HCT116 (cell line): ENCODE measurements around the gene CEACAM3. TPM values are rescaled to one million over a fixed set of nuclear protein-coding genes. Genes with fewer than 3 reads are reported as not detected.
"Not testable (repeated sequence)": the region's sequence is repeated elsewhere in the genome, so short reads cannot be mapped to it uniquely, and the experiment has no call there.

Experiments used
- ATAC-seq: fragments of 200-7000 bp; cut with Tn5 transposase; 2 replicates; pipeline ENCODE4 v1.9.1; 2020; ENCODE audit warnings: mild to moderate bottlenecking, moderate library complexity
- BruUV-seq: library from RNA; stranded (reverse); fragments of 400-500 nt; replicated peaks from 2 replicates; lab custom pipeline; 2021; lab: Mats Ljungman, UMichigan
- CTCF ChIA-PET: fragments of 300-600 bp; sonication (Branson Sonifier 250); formaldehyde crosslinking; loops from one replicate; lab custom pipeline; 2021; ENCODE audit warnings: antibody characterized with exemption; lab: Charles Lee
- POLR2A ChIA-PET: fragments of 300-600, 350-600 bp; sonication (Branson Sonifier 250); formaldehyde crosslinking; loops from one replicate; lab custom pipeline; 2021; ENCODE audit warnings: antibody characterized with exemption; lab: Charles Lee
- RAD21 ChIA-PET, 2 experiments: fragments of 300-600 bp; sonication (Branson Sonifier 250); formaldehyde crosslinking; loops; one replicate each; lab custom pipeline; 2023; ENCODE audit warnings: low total read pairs in 2 of 2; ENCODE audit not compliant: uncharacterized antibody in 2 of 2, unreplicated experiment in 2 of 2, low non-redundant PET in 1 of 2; lab: Charles Lee
- DNase-seq: peaks from one replicate; pipeline ENCODE4 v3.0.0-alpha.2; 2010; ENCODE audit warnings: low read depth, low spot score
- H2AFZ ChIP-seq: fragments of 200-600 bp; shearing (Covaris generic), sonication (generic); 2 replicates; pipeline ENCODE4 v1.6.1; 2017; ENCODE audit warnings: low read depth, mixed run types, mixed read lengths, antibody characterized with exemption, low read length; ENCODE audit not compliant: poor library complexity, severe bottlenecking
- H3K27ac ChIP-seq: 2 replicates; pipeline ENCODE4 v1.5.1; 2012; ENCODE audit warnings: low read depth, low read length
- H3K27me3 ChIP-seq: fragments of 200-600 bp; sonication (generic); 2 replicates; pipeline ENCODE4 v1.6.1; 2016; ENCODE audit warnings: mixed run types, low read length, mixed read lengths; ENCODE audit not compliant: insufficient read depth
- H3K36me3 ChIP-seq, 2 experiments: fragments of 200-500 bp in 1 of 2; fragments of 200-600 bp in 1 of 2; sonication (Bioruptor generic) in 1 of 2; sonication (generic) in 1 of 2; 2 replicates each; pipeline versions ENCODE4 v1.5.1 to v1.6.1; 2014 to 2016; ENCODE audit warnings: low read length in 2 of 2, inconsistent platforms in 1 of 2, mixed read lengths in 1 of 2, mixed run types in 1 of 2; ENCODE audit not compliant: insufficient read depth in 2 of 2, control insufficient read depth in 1 of 2
- H3K4me1 ChIP-seq, 2 experiments: fragments of 200-600 bp in 1 of 2; sonication (generic) in 1 of 2; 2 replicates each; pipeline versions ENCODE4 v1.5.1 to v1.6.1; 2012 to 2017; ENCODE audit warnings: low read length in 2 of 2, inconsistent platforms in 1 of 2, mild to moderate bottlenecking in 1 of 2, mixed read lengths in 1 of 2, mixed run types in 1 of 2, moderate library complexity in 1 of 2; ENCODE audit not compliant: insufficient read depth in 2 of 2, control insufficient read depth in 1 of 2
- H3K4me2 ChIP-seq: fragments of 200-600 bp; sonication (generic); 2 replicates; pipeline ENCODE4 v1.6.1; 2017; ENCODE audit warnings: mixed run types, low read length, mixed read lengths
- H3K4me3 ChIP-seq, 2 experiments: fragments of 200-600 bp in 1 of 2; sonication (generic) in 1 of 2; replicated peaks in 1 of 2; 2 replicates each; pipeline ENCODE4 v1.5.1; 2011 to 2016; ENCODE audit warnings: low read length in 2 of 2, control low read depth in 1 of 2, low read depth in 1 of 2, mild to moderate bottlenecking in 1 of 2, mixed read lengths in 1 of 2, mixed run types in 1 of 2
- H3K79me2 ChIP-seq: fragments of 200-600 bp; sonication (generic); 2 replicates; pipeline ENCODE4 v1.6.1; 2017; ENCODE audit warnings: mild to moderate bottlenecking, mixed run types, low read length, moderate library complexity, mixed read lengths; ENCODE audit not compliant: insufficient read depth
- H3K9ac ChIP-seq: fragments of 200-600 bp; sonication (generic); 2 replicates; pipeline ENCODE4 v1.6.1; 2016; ENCODE audit warnings: low read length, mixed read lengths
- H3K9me2 ChIP-seq: fragments of 200-600 bp; sonication (generic), shearing (Covaris generic); 2 replicates; pipeline ENCODE4 v1.6.1; 2017; ENCODE audit warnings: mixed run types, mild to moderate bottlenecking, moderate library complexity; ENCODE audit not compliant: insufficient read depth
- H3K9me3 ChIP-seq, 2 experiments: fragments of 200-500 bp in 1 of 2; fragments of 200-600 bp in 1 of 2; sonication (Bioruptor generic) in 1 of 2; sonication (generic) in 1 of 2; 2 replicates each; pipeline ENCODE4 v1.6.1; 2014 to 2017; ENCODE audit warnings: low read length in 2 of 2, mixed read lengths in 2 of 2, inconsistent platforms in 1 of 2, low read depth in 1 of 2, mild to moderate bottlenecking in 1 of 2, mixed run types in 1 of 2, moderate library complexity in 1 of 2; ENCODE audit not compliant: control insufficient read depth in 1 of 2, insufficient read depth in 1 of 2
- H4K20me1 ChIP-seq: fragments of 200-600 bp; sonication (generic), shearing (Covaris generic); 2 replicates; pipeline ENCODE4 v1.6.1; 2017; ENCODE audit warnings: mixed run types, mild to moderate bottlenecking, moderate library complexity; ENCODE audit not compliant: insufficient read depth
- CEBPB ChIP-seq: IDR thresholded peaks from 2 replicates; pipeline ENCODE4 v1.6.1; 2012; ENCODE audit warnings: low read depth
- EZH2 ChIP-seq: fragments of 200-600 bp; sonication (generic); IDR thresholded peaks from 2 replicates; pipeline ENCODE4 v1.6.1; 2017; ENCODE audit warnings: antibody characterized with exemption, mixed run types
- EZH2phosphoT487 ChIP-seq: fragments of 200-600 bp; IDR thresholded peaks from 2 replicates; pipeline ENCODE4 v1.6.1; 2018; ENCODE audit warnings: antibody characterized with exemption, borderline replicate concordance
- REST ChIP-seq: IDR thresholded peaks from 2 replicates; pipeline ENCODE4 v1.6.1; 2012; ENCODE audit warnings: low read depth
- SRF ChIP-seq: IDR thresholded peaks from 2 replicates; pipeline ENCODE4 v1.6.1; 2012; ENCODE audit warnings: low read depth
- ZFX ChIP-seq: fragments of 450-650 bp; IDR thresholded peaks from 2 replicates; pipeline ENCODE4 v1.6.1; 2017
- intact Hi-C: fragments of 100-400 bp; cut with micrococcal nuclease; formaldehyde crosslinking; loops from 2 replicates; pipeline ENCODE4 v1.10.0; 2022
- total RNA-seq: library from RNA; stranded (reverse); gene quantifications from one replicate; pipeline ENCODE4 v1.2.1, GENCODE V29; 2021; ENCODE audit not compliant: unreplicated experiment
- TF ChIP-seq, protein P1 (sequence below), 3 experiments: fragments of 200-600 bp in 1 of 3; sonication (generic) in 1 of 3; IDR thresholded peaks in 2 of 3; conservative IDR thresholded peaks in 1 of 3; 2 replicates each; pipeline ENCODE4 v1.5.1; 2012 to 2017; ENCODE audit warnings: low read depth in 2 of 3, low read length in 2 of 3, antibody characterized with exemption in 1 of 3, borderline replicate concordance in 1 of 3, control low read depth in 1 of 3, mild to moderate bottlenecking in 1 of 3, mixed read lengths in 1 of 3, mixed run types in 1 of 3, moderate library complexity in 1 of 3; ENCODE audit not compliant: insufficient read depth in 1 of 3
- TF ChIP-seq, protein P2 (sequence below): IDR thresholded peaks from 2 replicates; pipeline ENCODE4 v1.6.1; 2012

CEACAM3 gene
- total RNA-seq, 1 experiment from 2014 or later, result not detected

DNA sequence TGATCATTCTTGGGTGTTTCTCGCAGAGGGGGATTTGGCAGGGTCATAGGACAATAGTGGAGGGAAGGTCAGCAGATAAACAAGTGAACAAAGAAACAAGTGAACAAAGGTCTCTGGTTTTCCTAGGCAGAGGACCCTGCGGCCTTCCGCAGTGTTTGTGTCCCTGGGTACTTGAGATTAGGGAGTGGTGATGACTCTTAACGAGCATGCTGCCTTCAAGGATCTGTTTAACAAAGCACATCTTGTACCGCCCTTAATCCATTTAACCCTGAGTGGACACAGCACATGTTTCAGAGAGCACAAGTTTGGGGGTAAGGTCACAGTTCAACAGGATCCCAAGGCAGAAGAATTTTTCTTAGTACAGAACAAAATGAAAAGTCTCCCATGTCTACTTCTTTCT is 28.3 kb upstream of the CEACAM3 start:
- H3K9ac ChIP-seq, H3K9me2 ChIP-seq, ATAC-seq, H2AFZ ChIP-seq, POLR2A ChIA-PET, H3K27ac ChIP-seq, H3K4me1 ChIP-seq, intact Hi-C loops, H3K4me2 ChIP-seq, RAD21 ChIA-PET, BruUV-seq, H3K4me3 ChIP-seq, H3K79me2 ChIP-seq, H3K36me3 ChIP-seq, H3K9me3 ChIP-seq, H4K20me1 ChIP-seq, DNase-seq: not testable (repeated sequence)
- H3K27me3 ChIP-seq, result peaks cover 72% of the 10 kb centered on the region
- CTCF ChIA-PET, result interaction anchor here (1.5 kb wide), 1 partner anchor 15 kb away, joined by 13 read pairs; no protein-coding TSS in a partner anchor

GRCh38 chr19:41769608-41770007 is 26.8 kb upstream of the CEACAM3 start:
- no TSS peak for BruUV-seq

More at GRCh38 chr19:41769608-41770007, 26.8 kb upstream of the CEACAM3 start:
- peaks cover 0 to 11% of the 10 kb centered on the region in 2 experiments for H3K4me1 ChIP-seq
- H4K20me1 ChIP-seq, result no peaks in the 10 kb centered on the region
- ATAC-seq (no peak), DNase-seq (no peak)
- no peaks in the 10 kb centered on the region for H3K9me3 ChIP-seq
- intact Hi-C loops, result no loop called here
- H3K9me2 ChIP-seq, result no peaks in the 10 kb centered on the region
- RAD21 ChIA-PET, result no interaction called here
- CTCF ChIA-PET, result interaction anchor here (2.7 kb wide), 1 partner anchor 16 kb away, joined by 14 read pairs; no protein-coding TSS in a partner anchor
- H3K27me3 ChIP-seq, result peaks cover 57% of the 10 kb centered on the region
- POLR2A ChIA-PET, result no interaction called here
- no peak overlapping the region for H3K4me3 ChIP-seq
- no peak overlapping the region for H2AFZ ChIP-seq
- no peak overlapping the region for H3K4me2 ChIP-seq
- no peak overlapping the region for H3K9ac ChIP-seq
- H3K36me3 ChIP-seq, result no peaks in the 10 kb centered on the region
- H3K27ac ChIP-seq, result no peak overlapping the region
- TF ChIP-seq, protein P1, sequence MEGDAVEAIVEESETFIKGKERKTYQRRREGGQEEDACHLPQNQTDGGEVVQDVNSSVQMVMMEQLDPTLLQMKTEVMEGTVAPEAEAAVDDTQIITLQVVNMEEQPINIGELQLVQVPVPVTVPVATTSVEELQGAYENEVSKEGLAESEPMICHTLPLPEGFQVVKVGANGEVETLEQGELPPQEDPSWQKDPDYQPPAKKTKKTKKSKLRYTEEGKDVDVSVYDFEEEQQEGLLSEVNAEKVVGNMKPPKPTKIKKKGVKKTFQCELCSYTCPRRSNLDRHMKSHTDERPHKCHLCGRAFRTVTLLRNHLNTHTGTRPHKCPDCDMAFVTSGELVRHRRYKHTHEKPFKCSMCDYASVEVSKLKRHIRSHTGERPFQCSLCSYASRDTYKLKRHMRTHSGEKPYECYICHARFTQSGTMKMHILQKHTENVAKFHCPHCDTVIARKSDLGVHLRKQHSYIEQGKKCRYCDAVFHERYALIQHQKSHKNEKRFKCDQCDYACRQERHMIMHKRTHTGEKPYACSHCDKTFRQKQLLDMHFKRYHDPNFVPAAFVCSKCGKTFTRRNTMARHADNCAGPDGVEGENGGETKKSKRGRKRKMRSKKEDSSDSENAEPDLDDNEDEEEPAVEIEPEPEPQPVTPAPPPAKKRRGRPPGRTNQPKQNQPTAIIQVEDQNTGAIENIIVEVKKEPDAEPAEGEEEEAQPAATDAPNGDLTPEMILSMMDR (IDR thresholded peaks at IDR 0.05 in 2 of 3, conservative IDR thresholded peaks at IDR 0.05 in 1 of 3; ENCODE audit: borderline replicate concordance in 1 of 3, insufficient read depth in 1 of 3, low read depth in 2 of 3, low read length in 2 of 3), result no peak
- TF ChIP-seq EZH2phosphoT487 (no peak), EZH2 (no peak), SRF (no peak), REST (no peak), CEBPB (no peak), ZFX (no peak)
- TF ChIP-seq, protein P2, sequence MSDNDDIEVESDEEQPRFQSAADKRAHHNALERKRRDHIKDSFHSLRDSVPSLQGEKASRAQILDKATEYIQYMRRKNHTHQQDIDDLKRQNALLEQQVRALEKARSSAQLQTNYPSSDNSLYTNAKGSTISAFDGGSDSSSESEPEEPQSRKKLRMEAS, result no peak
- no peaks in the 10 kb centered on the region for H3K79me2 ChIP-seq
